ENCODE results near the gene NACA.

Gene NACA

DNA sequence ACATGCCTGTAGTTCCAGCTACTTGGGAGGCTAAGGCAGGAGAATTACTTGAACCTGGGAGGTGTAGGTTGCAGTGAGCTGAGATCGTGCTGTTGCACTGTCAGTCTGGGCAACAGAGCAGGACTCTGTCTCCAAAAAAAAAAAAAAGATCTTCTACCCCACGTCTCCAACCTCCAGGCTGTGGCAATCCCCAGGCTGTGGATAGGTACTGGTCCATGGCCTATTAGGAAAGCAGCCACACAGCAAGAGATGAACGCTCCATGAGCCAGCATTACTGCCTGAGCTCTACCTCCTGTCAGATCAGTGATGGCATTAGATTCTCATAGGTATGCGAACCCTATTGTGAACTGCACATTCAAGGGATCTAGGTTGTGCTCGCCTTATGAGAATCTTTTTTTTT, 30.9 kb downstream of the NACA start:
- H3K27ac ChIP-seq: no peak overlapping the region
- no peak for DNase-seq (ENCODE audit: low read depth, low spot score)

DNA sequence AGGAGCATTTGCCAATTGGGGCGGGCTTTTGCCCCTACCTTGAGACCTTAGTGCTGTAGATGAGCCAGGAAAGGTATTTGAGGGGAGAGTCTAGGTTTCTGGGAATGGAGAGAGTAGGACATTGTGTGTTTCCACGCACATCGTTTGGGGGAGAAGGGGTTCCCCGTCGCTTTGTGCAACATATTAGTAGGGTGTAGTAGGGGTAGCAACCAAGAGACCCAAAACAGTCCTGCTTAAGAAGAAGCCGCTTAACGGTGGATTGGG, 36.3 kb downstream of the NACA start:
- peak overlapping the region; percentile 99 for H3K27ac ChIP-seq
- no peak for DNase-seq (ENCODE audit: low read depth, low spot score)

- DNase-seq (ENCODE audit: low read depth, low spot score): peak; percentile 86
Measured at GRCh38 chr12:56688129-56688845, 36.8 kb downstream of the NACA start, which contains the start of gene PTGES3. Gene PTGES3 (minus strand): TSS chr12:56688284. CDS start chr12:56687999, 285 bp downstream.

GRCh38 chr12:56687223-56688128, 37.6 kb downstream of the NACA start:
- DNase-seq (ENCODE audit: low read depth, low spot score): no peak
- peak overlapping the region; percentile 99 for H3K27ac ChIP-seq

More at GRCh38 chr12:56688129-56688845, 36.8 kb downstream of the NACA start, which contains the start of gene PTGES3:
- peak within 1 kb of the TSS; percentile 99 for H3K27ac ChIP-seq

- no peak for DNase-seq (ENCODE audit: low read depth, low spot score)
- H3K27ac ChIP-seq: peak overlapping the region; percentile 17
Measured at GRCh38 chr12:56684745-56685359, 40.2 kb downstream of the NACA start.

- no peak overlapping the region for H3K27ac ChIP-seq
- no peak for DNase-seq (ENCODE audit: low read depth, low spot score)
Measured at GRCh38 chr12:56682323-56682722, 42.8 kb downstream of the NACA start.

DNA sequence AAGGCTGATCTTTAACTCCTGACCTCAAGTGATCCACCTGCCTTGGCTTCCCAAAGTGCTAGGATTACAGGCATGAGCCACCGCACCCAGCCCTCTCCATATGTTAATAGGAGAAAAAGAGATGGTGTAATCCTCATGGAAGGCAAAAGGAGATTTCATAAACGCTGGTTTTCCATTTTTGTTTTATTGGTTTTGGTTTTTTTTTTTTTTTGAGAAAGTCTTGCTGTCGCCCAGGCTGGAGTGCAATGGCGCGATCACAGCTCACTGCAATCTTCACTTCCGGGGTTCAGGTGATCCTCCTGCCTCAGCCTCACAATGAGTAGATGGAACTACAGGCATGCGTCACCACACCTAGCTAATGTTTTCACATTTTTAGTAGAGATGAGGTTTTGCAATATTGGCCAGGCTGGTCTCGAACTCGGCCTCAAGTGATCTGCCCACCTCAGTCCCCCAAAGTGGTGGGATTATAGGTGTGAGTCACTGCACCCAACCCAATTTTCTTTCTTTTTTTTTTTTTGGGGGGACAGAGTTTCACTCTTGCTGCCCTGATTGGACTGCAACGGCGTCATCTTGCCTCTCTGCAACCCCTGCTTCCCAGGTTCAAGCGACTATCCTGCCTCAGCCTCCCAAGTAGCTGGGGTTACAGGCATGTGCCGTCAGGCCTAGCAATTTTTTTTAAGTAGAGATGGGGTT, 45.1 kb downstream of the NACA start:
- DNase-seq (ENCODE audit: low read depth, low spot score): no peak
- no peak overlapping the region for H3K27ac ChIP-seq

DNA sequence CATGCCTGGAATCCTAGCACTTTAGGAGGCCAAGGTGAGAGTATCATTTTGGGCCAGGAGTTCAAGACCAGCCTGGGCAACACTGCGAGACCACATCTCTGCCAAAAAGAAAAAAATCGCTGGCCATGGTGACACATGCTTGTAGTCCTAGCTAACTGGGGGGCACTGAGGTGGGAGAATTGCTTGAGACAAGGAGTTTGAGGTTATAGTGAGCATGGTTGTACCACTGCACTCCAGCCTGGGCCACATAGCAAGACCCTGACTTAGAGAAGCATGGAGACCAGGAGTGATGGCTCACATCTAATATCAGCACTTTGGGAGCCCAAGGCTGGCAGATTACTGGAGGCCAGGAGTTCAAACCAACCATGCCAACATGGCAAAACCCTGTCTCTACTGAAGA, 46.2 kb downstream of the NACA start:
- H3K27ac ChIP-seq: no peak overlapping the region

DNA sequence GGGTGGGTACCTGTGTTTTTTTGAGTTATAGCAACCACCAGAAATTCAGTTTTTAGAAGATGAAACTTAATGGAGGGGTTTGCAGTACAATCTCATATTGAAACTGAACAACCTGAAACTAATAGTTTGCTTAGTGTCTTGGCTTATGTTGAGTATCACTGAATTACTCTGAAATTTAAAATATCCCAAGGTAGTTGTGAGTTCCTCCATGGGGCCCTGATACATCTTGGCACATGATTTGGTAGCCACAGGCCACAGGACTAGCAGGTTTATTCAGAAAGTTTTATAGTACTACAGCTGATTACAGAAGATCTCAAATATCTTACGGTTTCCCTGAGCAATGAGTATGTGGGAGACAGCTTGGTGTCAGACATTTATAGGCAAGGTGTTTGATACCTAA, 47.4 kb downstream of the NACA start:
- no peak overlapping the region for H3K27ac ChIP-seq
- DNase-seq (ENCODE audit: low read depth, low spot score): no peak

More for the DNA sequence above, 46.2 kb downstream of the NACA start:
- DNase-seq (ENCODE audit: low read depth, low spot score): no peak

DNA sequence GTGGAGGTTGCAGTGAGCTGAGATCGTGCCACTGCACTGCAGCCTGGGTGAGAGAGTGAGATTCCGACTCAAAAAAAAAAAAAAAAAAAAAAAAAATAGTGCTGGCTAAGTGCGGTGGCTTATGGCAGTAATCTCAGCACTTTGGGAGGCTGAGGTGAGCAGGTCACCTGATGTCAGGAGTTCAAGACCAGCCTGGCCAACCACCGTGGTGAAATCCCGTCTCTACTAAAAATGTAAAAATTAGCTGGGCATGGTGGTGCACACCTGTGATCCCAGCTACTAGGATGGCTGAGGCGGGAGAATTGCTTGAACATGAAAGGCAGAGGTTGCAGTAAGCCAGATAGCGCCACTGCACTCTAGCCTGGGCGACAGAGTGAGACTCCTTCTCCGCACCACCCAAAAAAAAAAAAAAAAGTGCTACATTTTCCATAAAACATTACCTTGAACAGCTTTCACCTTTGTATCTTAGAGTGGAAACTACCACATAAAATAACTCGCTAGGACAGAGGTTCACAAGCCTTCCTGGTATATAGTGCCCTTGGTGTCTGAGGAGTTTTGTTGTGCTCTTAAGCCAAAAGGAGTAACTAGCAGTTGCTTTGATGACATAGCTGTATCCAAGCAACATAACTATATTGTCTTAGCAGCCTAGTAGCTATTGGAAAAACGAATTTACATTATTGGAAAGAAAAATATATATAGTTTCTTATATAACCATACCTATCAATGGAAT, 48.1 kb downstream of the NACA start:
- no peak overlapping the region for H3K27ac ChIP-seq
- no peak for DNase-seq (ENCODE audit: low read depth, low spot score)

GRCh38 chr12:56671608-56672007, 53.5 kb downstream of the NACA start:
- peak overlapping the region; percentile 26 for H3K27ac ChIP-seq
- no peak for DNase-seq (ENCODE audit: low read depth, low spot score)

DNA sequence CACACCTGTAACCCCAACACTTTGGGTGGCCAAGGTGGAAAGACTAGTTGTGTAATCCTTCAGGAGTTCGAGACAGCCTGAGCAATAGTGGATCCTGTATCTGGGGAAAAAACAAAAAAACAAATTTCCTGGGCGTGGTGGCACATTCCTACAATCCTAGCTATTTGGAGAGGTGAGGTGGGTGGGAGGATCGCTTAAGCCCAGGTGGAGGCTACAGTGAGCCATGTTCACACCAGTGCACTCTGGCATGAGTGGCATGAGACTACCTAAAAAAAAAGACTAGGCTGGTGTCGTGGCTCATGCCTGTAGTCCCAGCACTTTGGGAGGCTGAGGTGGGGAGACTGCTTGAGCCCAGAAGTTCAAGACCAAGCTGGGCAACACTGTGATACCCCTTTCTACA, 54.3 kb downstream of the NACA start:
- DNase-seq (ENCODE audit: low read depth, low spot score): no peak
- peak overlapping the region; percentile 26 for H3K27ac ChIP-seq

DNA sequence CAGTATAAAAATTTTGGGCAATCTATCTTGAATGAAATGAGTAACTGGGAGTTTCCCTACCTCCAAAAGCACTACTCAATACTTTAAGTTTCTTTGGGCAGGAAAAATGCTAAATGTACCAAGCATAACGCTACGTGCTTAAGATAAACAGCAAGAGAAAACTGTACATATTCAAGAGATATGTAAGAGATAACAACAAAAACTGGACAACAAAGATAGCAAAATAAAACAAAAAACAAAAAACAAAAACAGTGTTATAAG, 57.0 kb downstream of the NACA start:
- DNase-seq (ENCODE audit: low read depth, low spot score): no peak
- H3K27ac ChIP-seq: peak overlapping the region; percentile 8
